Measurements from ENCODE around the gene MYH10. TPM values are rescaled to one million over a fixed set of nuclear protein-coding genes. Genes with fewer than 3 reads are reported as not detected.

MYH10 gene
- total and polyA plus RNA-seq, 9 of the 15 experiments (the other 6 are each of a cell fraction or from before 2014, with no cell fraction given), result 16.3 to 95.3 (median 39.7) TPM

DNA sequence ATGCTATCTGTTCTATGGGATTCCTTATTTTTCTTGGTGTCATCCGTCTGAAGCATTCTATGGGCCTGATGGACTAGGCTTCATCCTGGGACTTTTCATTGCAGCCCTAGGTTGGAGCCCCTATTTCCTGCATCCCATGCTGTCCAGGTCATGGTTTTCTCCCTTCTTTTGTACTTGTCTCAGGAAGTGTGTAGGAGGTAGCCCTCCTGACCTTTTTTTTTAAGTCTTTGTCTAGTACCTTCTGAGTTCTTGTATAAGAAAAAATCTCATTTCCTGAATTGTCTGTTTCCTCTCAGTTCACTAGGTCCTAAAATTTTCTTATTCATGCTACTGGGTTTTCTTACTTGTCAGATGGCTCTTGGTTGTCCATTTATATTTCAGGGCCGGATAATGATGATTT, 188.8 kb downstream of the MYH10 start (continued):
- no peak for TF ChIP-seq DEAF1 (CRISPR knock-in tag; IDR thresholded peaks at IDR 0.05)
- no peak for TF ChIP-seq ZNF408 (CRISPR knock-in tag; IDR thresholded peaks at IDR 0.05; ENCODE audit: low read depth)
- TF ChIP-seq SIN3A (IDR thresholded peaks at IDR 0.05; ENCODE audit: borderline replicate concordance in 2 of 2, control insufficient read depth in 1 of 2, low read depth in 2 of 2, low read length in 2 of 2), result no peak
- no peak for TF ChIP-seq PHF21A (IDR thresholded peaks at IDR 0.05; ENCODE audit: borderline replicate concordance, low read depth)
- TF ChIP-seq GTF3C2 (IDR thresholded peaks at IDR 0.05; ENCODE audit: borderline replicate concordance, extremely low read depth, insufficient read length), result no peak
- no peak for TF ChIP-seq RNF2 (IDR thresholded peaks at IDR 0.05)

DNA sequence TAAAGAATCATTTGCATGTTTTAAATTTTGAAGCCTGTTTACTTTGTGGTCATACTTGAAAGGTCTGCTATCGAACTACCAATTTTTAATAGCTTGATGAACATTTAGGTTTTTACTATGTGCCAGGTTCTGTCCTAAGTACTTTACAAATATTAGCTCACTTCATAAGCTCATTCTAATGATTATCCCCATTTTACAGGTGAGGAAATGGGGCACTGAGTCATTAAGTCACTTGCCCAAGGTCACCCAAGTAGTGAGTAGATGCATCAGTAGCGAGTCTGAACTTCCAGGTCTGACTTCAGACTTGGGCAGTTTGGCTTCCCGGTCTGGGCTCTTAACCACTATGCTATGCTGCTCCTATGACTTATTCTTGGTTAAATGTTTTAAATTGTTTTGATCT, 190.8 kb downstream of the MYH10 start:
- H3K9me3 ChIP-seq (replicated peaks; ENCODE audit: control insufficient read depth, insufficient read depth, low read depth, low read length), result no peaks in the 10 kb centered on the region
- 97% methylated on average over 3 of the region's 3 CpGs for WGBS (ENCODE audit: insufficient coverage, low coverage, missing lambda C conversion rate)
- no peaks in the 10 kb centered on the region for H4K20me1 ChIP-seq (replicated peaks; ENCODE audit: control insufficient read depth, insufficient read depth, low read length)
- ChIA-PET POLR2A (no interaction called here), CTCF (ENCODE audit: low intra/inter-chr PET ratio) (no interaction called here)
- H3K4me3 ChIP-seq, result no peak overlapping the region
- no peaks in the 10 kb centered on the region for H3K9me1 ChIP-seq (ENCODE audit: control insufficient read depth, insufficient read depth, low read length)
- no peak overlapping the region for H2AFZ ChIP-seq (ENCODE audit: low read depth, low read length)
- H3K79me2 ChIP-seq (ENCODE audit: control insufficient read depth, insufficient read depth, low read length), result peaks cover 64% of the 10 kb centered on the region
- TF ChIP-seq SMARCC2 (IDR thresholded peaks at IDR 0.05; ENCODE audit: low read depth), result no peak
- TF ChIP-seq FOXA1 (IDR thresholded peaks at IDR 0.05; ENCODE audit: borderline replicate concordance), result no peak
- TF ChIP-seq CUX1 (CRISPR knock-in tag; IDR thresholded peaks at IDR 0.05), result no peak
- TF ChIP-seq DACH1 (IDR thresholded peaks at IDR 0.05; ENCODE audit: partially characterized antibody), result no peak
- peak; percentile 53; the same call in 1 of the 2 replicates for TF ChIP-seq ESRRA (IDR thresholded peaks at IDR 0.05; ENCODE audit: borderline replicate concordance, low read depth)
- no peak for FAIRE-seq
- H3K4me2 ChIP-seq (ENCODE audit: insufficient read depth, low read length), result no peak overlapping the region
- H3K27ac ChIP-seq (ENCODE audit: extremely low read depth, low read depth, low read length), result no peak overlapping the region
- H3K9ac ChIP-seq (ENCODE audit: insufficient read depth in 1 of 2, low read depth in 2 of 2, low read length in 2 of 2), result no peak overlapping the region
- peaks cover 0 to 7% of the 10 kb centered on the region in 2 experiments; a peak in 4 of 5 replicates for H3K4me1 ChIP-seq (replicated peaks in 1 of 2; ENCODE audit: control insufficient read depth in 2 of 2, insufficient read depth in 2 of 2, low read length in 2 of 2)
- in situ Hi-C loops (cut with MboI) (no loop called here), intact Hi-C loops (cut with micrococcal nuclease) (no loop called here)
- BruUV-seq (replicated peaks), result no TSS peak
- no peak for ATAC-seq
- no peaks in the 10 kb centered on the region for H3K27me3 ChIP-seq (ENCODE audit: control insufficient read depth in 2 of 2, insufficient read depth in 2 of 2, low read length in 2 of 2)
- DNase-seq (ENCODE audit: extremely low read depth in 1 of 4, low spot score in 3 of 4), result no peak
- peaks cover 24% of the 10 kb centered on the region; the same call in 2 of the 3 replicates for H3K36me3 ChIP-seq (ENCODE audit: control insufficient read depth, insufficient read depth, low read length)

Data from K562 (cell line).